Right atrium auricular region (tissue), 2 donors: ENCODE data around the gene PRM3. TPM values are rescaled to one million over a fixed set of nuclear protein-coding genes. Genes with fewer than 3 reads are reported as not detected.

Source experiments
- DNase-seq: peaks from one replicate; pipeline ENCODE4 v3.0.0-alpha.2; 2019; ENCODE audit warnings: low spot score
- H3K27ac ChIP-seq, 2 donors: fragments of 200-600 bp; sonication (generic); 1 replicate in 1 of 2; 2 replicates in 1 of 2; pipeline ENCODE4 v1.5.1; 2016 to 2019
- H3K27me3 ChIP-seq, 2 donors: fragments of 200-600 bp; sonication (generic); one replicate each; pipeline versions ENCODE4 v1.5.1 to v1.6.0; 2017 to 2019
- H3K36me3 ChIP-seq: fragments of 200-600 bp; sonication (generic); one replicate; pipeline ENCODE4 v1.5.1; 2016
- H3K4me1 ChIP-seq, 2 donors: fragments of 200-600 bp; sonication (generic); one replicate each; pipeline versions ENCODE4 v1.5.1 to v1.6.0; 2017 to 2019
- H3K4me3 ChIP-seq, 2 donors: fragments of 200-600 bp; sonication (generic); 1 replicate in 1 of 2; 2 replicates in 1 of 2; pipeline ENCODE4 v1.5.1; 2017 to 2019; ENCODE audit warnings: mild to moderate bottlenecking in 1 of 2, moderate library complexity in 1 of 2
- H3K9me3 ChIP-seq, 2 donors: fragments of 200-600 bp; sonication (generic); one replicate each; pipeline ENCODE4 v1.5.1; 2019
- total RNA-seq, 2 donors: library from RNA; depleted of rRNA; stranded (reverse); fragments of >200 nt; gene quantifications; one replicate each; pipeline ENCODE4 v1.1.0, GENCODE V29; 2016
- TF ChIP-seq, protein P1 (sequence below), 2 donors: fragments of 200-600 bp; sonication (generic); IDR thresholded peaks; one replicate each; pipeline ENCODE4 v1.5.1; 2019; ENCODE audit warnings: antibody characterized with exemption in 2 of 2

The PRM3 gene
- total RNA-seq, 2 donors from 2014 or later, result not detected

DNA sequence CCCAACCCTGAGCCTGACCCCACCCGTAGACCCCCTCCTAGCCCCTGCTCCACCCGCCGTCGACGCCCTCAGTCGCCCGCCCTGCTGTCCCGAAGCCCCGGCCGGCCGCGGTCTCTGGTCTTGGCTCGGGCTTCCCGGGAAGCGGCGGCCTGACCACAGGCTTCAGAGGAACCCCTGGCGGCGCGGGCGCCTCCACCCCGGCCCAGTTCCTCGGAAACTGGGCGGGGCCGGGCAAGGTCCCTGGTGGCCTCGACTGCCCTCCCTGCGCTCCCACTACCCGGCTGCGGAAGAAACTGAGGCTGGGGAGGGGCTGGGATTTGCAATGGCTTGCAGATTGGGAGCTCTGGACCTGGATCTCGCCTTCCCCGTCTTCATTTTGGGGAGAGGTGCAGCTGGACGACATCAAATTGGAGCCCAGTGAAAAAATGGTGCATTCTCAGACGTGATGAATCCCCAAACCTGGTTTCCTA, 16.7 kb downstream of the PRM3 start:
- H3K36me3 ChIP-seq, result no peaks in the 10 kb centered on the region

DNA sequence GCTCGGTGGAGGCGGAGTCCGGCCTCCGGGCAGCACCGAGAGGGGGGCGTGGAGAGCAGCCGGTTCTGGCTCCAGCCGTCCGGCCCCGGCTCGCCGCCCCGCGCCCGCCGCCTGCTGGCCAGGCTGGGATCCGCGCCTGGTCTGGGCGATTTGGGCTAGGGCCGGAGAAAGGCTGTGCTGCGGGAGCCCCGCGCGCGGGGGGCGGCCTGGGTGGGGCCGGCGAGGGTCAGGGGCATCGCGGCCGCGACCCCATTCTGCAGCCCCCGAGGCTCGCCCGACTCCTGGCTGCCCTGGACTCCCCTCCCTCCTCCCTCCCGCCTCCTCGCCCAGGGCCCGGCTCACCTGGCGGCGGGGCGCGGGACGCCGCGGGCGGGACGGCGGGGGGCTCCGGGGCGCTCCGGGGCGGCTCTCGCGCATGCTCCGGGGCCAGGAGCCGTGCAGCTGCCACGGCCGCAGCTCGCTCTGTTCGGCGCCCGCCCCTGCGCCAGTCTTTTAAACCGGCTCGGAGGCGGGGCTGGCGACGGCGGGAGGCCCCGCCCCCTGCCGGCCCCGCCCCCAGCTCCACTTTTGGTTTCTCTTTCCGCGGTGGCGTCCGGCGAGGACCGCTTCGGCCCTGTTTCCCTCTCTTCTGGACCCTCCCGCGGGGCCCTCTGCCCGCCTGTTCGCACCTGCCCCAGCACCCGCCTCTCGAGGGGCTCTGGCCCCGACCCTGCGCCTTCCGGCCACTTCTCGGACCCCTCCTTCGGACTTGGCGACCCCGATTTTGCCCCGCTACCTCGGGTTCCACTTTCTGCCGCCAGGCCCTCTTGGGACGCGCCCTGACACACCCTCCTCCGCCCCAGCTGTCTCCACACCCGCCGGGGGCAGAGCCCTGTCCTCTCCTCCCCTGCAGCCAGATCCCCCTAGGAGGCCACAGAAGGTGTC, 17.4 kb downstream of the PRM3 start, which contains the start of gene SOCS1:
Gene SOCS1 (minus strand): TSS at position 468 of the 924 bp plus-strand sequence. CDS start 726 bp downstream, outside the sequence.
- no peaks in the 10 kb centered on the region for H3K36me3 ChIP-seq
- no peaks in the 10 kb centered on the region for H3K9me3 ChIP-seq
- TF ChIP-seq, protein P1, sequence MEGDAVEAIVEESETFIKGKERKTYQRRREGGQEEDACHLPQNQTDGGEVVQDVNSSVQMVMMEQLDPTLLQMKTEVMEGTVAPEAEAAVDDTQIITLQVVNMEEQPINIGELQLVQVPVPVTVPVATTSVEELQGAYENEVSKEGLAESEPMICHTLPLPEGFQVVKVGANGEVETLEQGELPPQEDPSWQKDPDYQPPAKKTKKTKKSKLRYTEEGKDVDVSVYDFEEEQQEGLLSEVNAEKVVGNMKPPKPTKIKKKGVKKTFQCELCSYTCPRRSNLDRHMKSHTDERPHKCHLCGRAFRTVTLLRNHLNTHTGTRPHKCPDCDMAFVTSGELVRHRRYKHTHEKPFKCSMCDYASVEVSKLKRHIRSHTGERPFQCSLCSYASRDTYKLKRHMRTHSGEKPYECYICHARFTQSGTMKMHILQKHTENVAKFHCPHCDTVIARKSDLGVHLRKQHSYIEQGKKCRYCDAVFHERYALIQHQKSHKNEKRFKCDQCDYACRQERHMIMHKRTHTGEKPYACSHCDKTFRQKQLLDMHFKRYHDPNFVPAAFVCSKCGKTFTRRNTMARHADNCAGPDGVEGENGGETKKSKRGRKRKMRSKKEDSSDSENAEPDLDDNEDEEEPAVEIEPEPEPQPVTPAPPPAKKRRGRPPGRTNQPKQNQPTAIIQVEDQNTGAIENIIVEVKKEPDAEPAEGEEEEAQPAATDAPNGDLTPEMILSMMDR (IDR thresholded peaks at IDR 0.05), result peak; percentile 94
- DNase-seq, result peak; percentile 83
- peaks cover 0 to 32% of the 10 kb centered on the region in 2 donors for H3K4me1 ChIP-seq
- peak within 1 kb of the TSS; percentile 64 to 72 for H3K4me3 ChIP-seq
- peak within 1 kb of the TSS; percentile 92 to 94 for H3K27ac ChIP-seq
- no peaks in the 10 kb centered on the region for H3K27me3 ChIP-seq

More for the DNA sequence above, 16.7 kb downstream of the PRM3 start:
- TF ChIP-seq, protein P1 (IDR thresholded peaks at IDR 0.05), result no peak
- no peak for DNase-seq
- Histone ChIP-seq H3K4me3 (peak overlapping the region; percentile 64 to 72), H3K27me3 (no peaks in the 10 kb centered on the region), H3K27ac (peak overlapping the region; percentile 92 to 94), H3K4me1 (peaks cover 0 to 32% of the 10 kb centered on the region in 2 donors), H3K9me3 (no peaks in the 10 kb centered on the region)

DNA sequence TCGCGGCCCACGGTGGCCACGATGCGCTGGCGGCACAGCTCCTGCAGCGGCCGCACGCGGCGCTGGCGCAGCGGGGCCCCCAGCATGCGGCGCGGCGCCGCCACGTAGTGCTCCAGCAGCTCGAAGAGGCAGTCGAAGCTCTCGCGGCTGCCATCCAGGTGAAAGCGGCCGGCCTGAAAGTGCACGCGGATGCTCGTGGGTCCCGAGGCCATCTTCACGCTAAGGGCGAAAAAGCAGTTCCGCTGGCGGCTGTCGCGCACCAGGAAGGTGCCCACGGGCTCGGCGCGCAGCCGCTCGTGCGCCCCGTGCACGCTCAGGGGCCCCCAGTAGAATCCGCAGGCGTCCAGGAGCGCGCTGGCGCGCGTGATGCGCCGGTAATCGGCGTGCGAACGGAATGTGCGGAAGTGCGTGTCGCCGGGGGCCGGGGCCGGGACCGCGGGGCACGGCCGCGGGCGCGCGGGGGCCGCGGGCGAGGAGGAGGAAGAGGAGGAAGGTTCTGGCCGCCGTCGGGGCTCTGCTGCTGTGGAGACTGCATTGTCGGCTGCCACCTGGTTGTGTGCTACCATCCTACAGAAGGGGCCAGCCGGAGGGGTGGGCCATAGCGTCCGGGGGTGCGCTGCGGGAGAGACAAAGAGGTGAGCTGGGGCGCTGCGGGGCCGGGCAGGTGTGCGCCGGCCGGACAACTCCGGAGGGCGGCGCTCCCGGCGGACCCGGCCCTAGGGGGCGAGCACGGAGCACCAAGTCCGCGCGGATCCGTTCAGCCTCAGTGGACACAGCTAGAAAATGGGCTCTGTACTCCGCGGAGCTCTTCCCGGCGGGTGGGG, 18.3 kb downstream of the PRM3 start:
- Histone ChIP-seq H3K27me3 (no peaks in the 10 kb centered on the region), H3K4me1 (peaks cover 0 to 32% of the 10 kb centered on the region in 2 donors), H3K4me3 (peak overlapping the region; percentile 64 to 72), H3K36me3 (no peaks in the 10 kb centered on the region), H3K9me3 (no peaks in the 10 kb centered on the region), H3K27ac (peak overlapping the region; percentile 92 to 94)
- TF ChIP-seq, protein P1 (IDR thresholded peaks at IDR 0.05), result no peak
- no peak for DNase-seq

DNA sequence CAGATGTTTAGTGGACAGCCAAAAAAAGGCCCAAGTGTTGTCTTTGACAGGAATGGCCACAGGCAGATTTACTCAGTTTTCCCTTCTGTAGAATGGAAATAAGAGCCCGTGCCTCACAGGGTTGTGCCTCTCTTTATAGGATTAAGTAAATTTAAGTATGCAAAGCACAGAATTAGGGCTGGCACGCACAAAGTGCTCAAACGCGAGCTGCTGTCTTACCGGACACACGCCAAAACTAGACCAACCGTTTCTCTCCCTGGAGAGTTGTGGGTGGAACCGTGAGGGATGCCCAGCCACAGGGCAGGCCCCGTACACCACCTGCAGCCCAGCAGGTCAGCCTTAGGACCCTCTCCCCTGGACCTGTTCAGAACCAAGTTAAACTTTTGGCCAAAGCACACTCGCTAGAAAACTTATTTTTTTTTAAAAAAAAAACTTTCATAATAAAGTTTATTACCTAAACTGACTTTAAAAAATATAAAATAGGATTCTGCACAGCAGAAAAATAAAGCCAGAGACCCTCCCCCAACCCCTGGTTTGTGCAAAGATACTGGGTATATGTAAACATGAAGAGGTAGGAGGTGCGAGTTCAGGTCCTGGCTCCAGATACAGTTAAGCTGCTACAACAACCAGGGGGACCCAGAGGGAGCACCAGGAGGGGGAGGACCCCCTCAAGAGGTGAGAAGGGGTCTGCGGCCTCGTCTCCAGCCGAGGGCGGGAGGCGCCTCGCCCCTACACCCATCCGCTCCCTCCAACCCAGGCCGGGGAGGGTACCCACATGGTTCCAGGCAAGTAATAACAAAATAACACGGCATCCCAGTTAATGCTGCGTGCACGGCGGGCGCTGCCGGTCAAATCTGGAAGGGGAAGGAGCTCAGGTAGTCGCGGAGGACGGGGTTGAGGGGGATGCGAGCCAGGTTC, 19.2 kb downstream of the PRM3 start:
- TF ChIP-seq, protein P1 (IDR thresholded peaks at IDR 0.05), result no peak
- no peaks in the 10 kb centered on the region for H3K36me3 ChIP-seq
- no peak for DNase-seq
- H3K4me1 ChIP-seq, result peaks cover 0 to 29% of the 10 kb centered on the region in 2 donors
- H3K9me3 ChIP-seq, result no peaks in the 10 kb centered on the region
- peak overlapping the region; percentile 64 to 72 for H3K4me3 ChIP-seq
- no peaks in the 10 kb centered on the region for H3K27me3 ChIP-seq
- H3K27ac ChIP-seq, result peak overlapping the region in 1 of 2 donors; percentile 94
